Coronary artery (tissue), 2 donors: ENCODE data around the gene WARS2.

Experiments used
- DNase-seq: peaks from one replicate; pipeline ENCODE4 v3.0.0-alpha.2; 2017; ENCODE audit warnings: low spot score
- H3K27ac ChIP-seq, 2 donors: fragments of 200-600 bp; sonication (generic); one replicate each; pipeline ENCODE4 v1.5.1; 2016 to 2019
- H3K4me3 ChIP-seq: fragments of 200-600 bp; sonication (generic); 2 replicates; pipeline ENCODE4 v1.5.1; 2016; ENCODE audit warnings: mild to moderate bottlenecking, moderate library complexity
- CTCF ChIP-seq: fragments of 200-600 bp; sonication (generic); IDR thresholded peaks from one replicate; pipeline ENCODE4 v1.5.1; 2019; ENCODE audit warnings: antibody characterized with exemption

Gene WARS2

GRCh38 chr1:118997225-118997624 lies 143.2 kb downstream of the WARS2 start:
- Histone ChIP-seq H3K4me3 (no peak overlapping the region), H3K27ac (no peak overlapping the region)
- TF ChIP-seq CTCF: no peak
- no peak for DNase-seq

GRCh38 chr1:118995312-118996016 lies 145.0 kb downstream of the WARS2 start:
- Histone ChIP-seq H3K4me3 (no peak overlapping the region), H3K27ac (no peak overlapping the region)
- DNase-seq: no peak
- TF ChIP-seq CTCF: no peak

- no peak overlapping the region for H3K4me3 ChIP-seq
- TF ChIP-seq CTCF: no peak
- no peak overlapping the region for H3K27ac ChIP-seq
- DNase-seq: no peak
Observed at GRCh38 chr1:118993700-118994026, 146.8 kb downstream of the WARS2 start.

- Histone ChIP-seq H3K27ac (no peak overlapping the region), H3K4me3 (peak overlapping the region; percentile 33)
- DNase-seq: no peak
- TF ChIP-seq CTCF: no peak
Observed at GRCh38 chr1:118992868-118993699, 147.4 kb downstream of the WARS2 start.

- H3K27ac ChIP-seq: no peak overlapping the region
- no peak for DNase-seq
- no peak for TF ChIP-seq CTCF
- H3K4me3 ChIP-seq: no peak overlapping the region
Observed at GRCh38 chr1:118992237-118992825, 148.1 kb downstream of the WARS2 start.

GRCh38 chr1:118991448-118991847 lies 149.0 kb downstream of the WARS2 start:
- H3K4me3 ChIP-seq: no peak overlapping the region
- TF ChIP-seq CTCF: no peak
- H3K27ac ChIP-seq: no peak overlapping the region
- DNase-seq: no peak
